ENCODE results near the gene SCGB3A2.

DNA sequence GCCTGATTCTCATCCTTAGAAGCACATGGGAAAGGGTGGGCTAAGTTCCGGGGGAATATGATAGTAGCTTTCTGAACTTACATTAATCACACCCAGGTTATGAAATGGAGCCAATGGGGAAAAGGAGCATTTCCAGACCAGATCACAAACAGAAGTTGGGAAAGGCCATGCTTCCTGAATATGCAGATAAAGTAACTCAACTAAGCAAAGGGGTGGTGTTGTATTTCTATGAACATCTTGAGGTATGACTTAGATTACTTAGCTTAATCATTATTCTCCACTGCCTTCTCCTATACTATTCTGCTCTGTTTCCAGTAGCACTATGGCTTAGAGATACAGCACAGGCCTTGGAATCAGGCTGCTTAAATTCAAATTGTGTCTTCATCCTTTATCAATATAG is 17.4 kb downstream of the SCGB3A2 start:
- TF ChIP-seq, protein P1, sequence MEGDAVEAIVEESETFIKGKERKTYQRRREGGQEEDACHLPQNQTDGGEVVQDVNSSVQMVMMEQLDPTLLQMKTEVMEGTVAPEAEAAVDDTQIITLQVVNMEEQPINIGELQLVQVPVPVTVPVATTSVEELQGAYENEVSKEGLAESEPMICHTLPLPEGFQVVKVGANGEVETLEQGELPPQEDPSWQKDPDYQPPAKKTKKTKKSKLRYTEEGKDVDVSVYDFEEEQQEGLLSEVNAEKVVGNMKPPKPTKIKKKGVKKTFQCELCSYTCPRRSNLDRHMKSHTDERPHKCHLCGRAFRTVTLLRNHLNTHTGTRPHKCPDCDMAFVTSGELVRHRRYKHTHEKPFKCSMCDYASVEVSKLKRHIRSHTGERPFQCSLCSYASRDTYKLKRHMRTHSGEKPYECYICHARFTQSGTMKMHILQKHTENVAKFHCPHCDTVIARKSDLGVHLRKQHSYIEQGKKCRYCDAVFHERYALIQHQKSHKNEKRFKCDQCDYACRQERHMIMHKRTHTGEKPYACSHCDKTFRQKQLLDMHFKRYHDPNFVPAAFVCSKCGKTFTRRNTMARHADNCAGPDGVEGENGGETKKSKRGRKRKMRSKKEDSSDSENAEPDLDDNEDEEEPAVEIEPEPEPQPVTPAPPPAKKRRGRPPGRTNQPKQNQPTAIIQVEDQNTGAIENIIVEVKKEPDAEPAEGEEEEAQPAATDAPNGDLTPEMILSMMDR (IDR thresholded peaks at IDR 0.05; ENCODE audit: insufficient read depth, low read length, poor library complexity, severe bottlenecking): no peak
- no peak for TF ChIP-seq EZH2phosphoT487 (conservative IDR thresholded peaks at IDR 0.05; ENCODE audit: low read length)
